Adrenal gland (tissue), 12 donors: Measurements from ENCODE around the gene MAX. TPM values are rescaled to one million over a fixed set of nuclear protein-coding genes. Genes with fewer than 3 reads are reported as not detected.
A peak's percentile ranks its signal among the peaks of the same experiment; 100 is the strongest.

Experiments
- DNase-seq, 7 donors: peaks; one replicate each; pipeline ENCODE4 v3.0.0-alpha.2; 2019 to 2020
- H3K27ac ChIP-seq, 5 donors: fragments of 200-600 bp; sonication (generic) in 4 of 5; 1 replicate in 3 of 5; 2 replicates in 2 of 5; pipeline versions ENCODE4 v1.5.1 to v1.8.0; 2016 to 2020; ENCODE audit warnings: mild to moderate bottlenecking in 1 of 5
- H3K27me3 ChIP-seq: fragments of 200-600 bp; 2 replicates; pipeline ENCODE4 v1.8.0; 2021
- H3K36me3 ChIP-seq, 2 donors: fragments of 200-600 bp; replicated peaks in 1 of 2; 1 replicate in 1 of 2; 2 replicates in 1 of 2; pipeline versions ENCODE4 v1.5.1 to v1.8.0; 2018 to 2022
- H3K4me1 ChIP-seq, 2 donors: fragments of 200-600 bp; replicated peaks in 1 of 2; 1 replicate in 1 of 2; 2 replicates in 1 of 2; pipeline versions ENCODE4 v1.5.1 to v1.8.0; 2018 to 2021
- H3K4me3 ChIP-seq, 4 donors: fragments of 200-600 bp; sonication (generic) in 3 of 4; one replicate each; pipeline ENCODE4 v1.5.1; 2016 to 2018
- H3K9me3 ChIP-seq, 3 donors: fragments of 200-600 bp; sonication (generic) in 1 of 3; replicated peaks in 1 of 3; 1 replicate in 2 of 3; 2 replicates in 1 of 3; pipeline versions ENCODE4 v1.5.1 to v1.8.0; 2016 to 2021
- POLR2A ChIP-seq, 2 donors: fragments of 450-650 bp; IDR thresholded peaks; one replicate each; pipeline ENCODE4 v1.6.1; 2017; ENCODE audit warnings: antibody characterized with exemption in 2 of 2, mild to moderate bottlenecking in 2 of 2, moderate library complexity in 1 of 2
- WGBS, 4 donors: extraction: QIAGEN DNeasy Blood & Tissue Kit in 2 of 4; methylation state at CpG; one replicate each; pipeline versions ENCODE4 v1.1.5 to v1.1.7; 2013 to 2017; 5-methylcytosine and 5-hydroxymethylcytosine counted together
- intact Hi-C, 2 donors: fragments of 100-400 bp; cut with DNase I; formaldehyde crosslinking; loops; one replicate each; pipeline versions ENCODE4 v1.14.1 to v1.15.0; 2022 to 2023
- polyA plus RNA-seq, 3 donors: library from polyadenylated mRNA; stranded (reverse); fragments of 200-250 nt in 2 of 3; fragments of 350-450 nt in 1 of 3; fragmentation: Illumina TruSeq in 1 of 3; extraction: RNeasy Lipid Tissue Mini Kit (QIAGEN cat#74804) in 1 of 3; gene quantifications; one replicate each; pipeline ENCODE4 v1.2.3, GENCODE V29; 2013 to 2014
- total RNA-seq, 9 donors: library from RNA; depleted of rRNA in 4 of 9; stranded (reverse); fragments of >200 nt in 4 of 9; fragments of 120-200 nt in 1 of 9; fragmentation: NEBNext Ultra II Directional in 1 of 9; extraction: Animal tissue kit (Norgen Biotek cat#: 25700) in 1 of 9; gene quantifications; one replicate each; pipeline versions ENCODE4 v1.1.0 to v1.2.4, GENCODE V29; 2013 to 2023
- TF ChIP-seq, protein P1 (sequence below), 6 experiments: fragments of 450-650 bp in 4 of 6; fragments of 200-600 bp in 2 of 6; sonication (generic) in 1 of 6; IDR thresholded peaks; 1 replicate in 5 of 6; 2 replicates in 1 of 6; pipeline versions ENCODE4 v1.5.1 to v1.8.0; 2016 to 2021; ENCODE audit warnings: antibody characterized with exemption in 6 of 6, mild to moderate bottlenecking in 2 of 6, moderate library complexity in 1 of 6
- donor health status: healthy with polysubstance abuse.
- donor health status: Bipolar disorder and iron deficiency.
- donor health status: DM: yes; HTN: yes; CAD: no.
- donor health status: DM: no; HTN: no; CAD: no.
- donor health status: DM: no; HTN: no; CAD: no.
- donor health status: DM: yes; HTN: yes; CAD: no.

The MAX gene
- total and polyA plus RNA-seq, 12 donors = 31.5 to 114 (median 55.2) TPM

DNA sequence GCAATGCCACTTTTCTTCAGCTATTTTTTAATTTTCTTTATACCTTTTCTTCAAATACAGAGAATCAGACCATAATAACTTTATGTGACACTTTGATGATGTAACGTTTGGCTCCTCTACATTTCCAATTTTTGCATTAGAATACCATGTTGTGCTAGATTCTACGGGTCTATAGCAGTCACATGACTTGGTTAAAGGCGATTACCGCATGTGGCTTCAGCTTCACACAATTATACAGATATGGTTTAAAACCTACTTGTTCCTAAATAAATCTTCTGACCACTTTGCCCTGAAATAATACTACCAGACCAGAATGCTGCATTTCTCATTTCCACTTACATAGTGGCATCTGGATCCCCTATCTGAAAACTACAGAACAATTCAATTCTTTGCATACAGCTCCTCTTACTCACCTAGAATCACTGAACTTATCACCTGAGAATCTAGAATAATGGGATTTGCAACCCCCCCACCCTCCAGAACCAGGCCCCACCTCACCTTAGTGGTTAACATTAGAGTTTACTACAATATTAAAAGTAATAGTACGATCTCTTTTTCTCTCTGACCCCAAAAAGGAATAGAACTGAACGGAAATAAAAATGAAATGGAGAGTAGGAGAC is 1.3 kb downstream of the MAX start:
- H3K4me3 ChIP-seq = peak overlapping the region in 2 of 4 donors; percentile 85 to 94
- H3K27ac ChIP-seq = peak overlapping the region in 3 of 5 donors; percentile 41 to 95 (median 91)
- no peak for DNase-seq
- H3K27me3 ChIP-seq = no peaks in the 10 kb centered on the region
- no peaks in the 10 kb centered on the region for H3K36me3 ChIP-seq
- 19 to 23% (median 20%) methylated on average over 6 of the region's 6 CpGs for WGBS, 4 donors
- no peak for TF ChIP-seq POLR2A (IDR thresholded peaks at IDR 0.05)
- TF ChIP-seq, protein P1, sequence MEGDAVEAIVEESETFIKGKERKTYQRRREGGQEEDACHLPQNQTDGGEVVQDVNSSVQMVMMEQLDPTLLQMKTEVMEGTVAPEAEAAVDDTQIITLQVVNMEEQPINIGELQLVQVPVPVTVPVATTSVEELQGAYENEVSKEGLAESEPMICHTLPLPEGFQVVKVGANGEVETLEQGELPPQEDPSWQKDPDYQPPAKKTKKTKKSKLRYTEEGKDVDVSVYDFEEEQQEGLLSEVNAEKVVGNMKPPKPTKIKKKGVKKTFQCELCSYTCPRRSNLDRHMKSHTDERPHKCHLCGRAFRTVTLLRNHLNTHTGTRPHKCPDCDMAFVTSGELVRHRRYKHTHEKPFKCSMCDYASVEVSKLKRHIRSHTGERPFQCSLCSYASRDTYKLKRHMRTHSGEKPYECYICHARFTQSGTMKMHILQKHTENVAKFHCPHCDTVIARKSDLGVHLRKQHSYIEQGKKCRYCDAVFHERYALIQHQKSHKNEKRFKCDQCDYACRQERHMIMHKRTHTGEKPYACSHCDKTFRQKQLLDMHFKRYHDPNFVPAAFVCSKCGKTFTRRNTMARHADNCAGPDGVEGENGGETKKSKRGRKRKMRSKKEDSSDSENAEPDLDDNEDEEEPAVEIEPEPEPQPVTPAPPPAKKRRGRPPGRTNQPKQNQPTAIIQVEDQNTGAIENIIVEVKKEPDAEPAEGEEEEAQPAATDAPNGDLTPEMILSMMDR (IDR thresholded peaks at IDR 0.05) = no peak
- H3K4me1 ChIP-seq = peaks cover 32 to 53% of the 10 kb centered on the region in 2 donors
- intact Hi-C loops = no loop called here
- H3K9me3 ChIP-seq = no peaks in the 10 kb centered on the region

DNA sequence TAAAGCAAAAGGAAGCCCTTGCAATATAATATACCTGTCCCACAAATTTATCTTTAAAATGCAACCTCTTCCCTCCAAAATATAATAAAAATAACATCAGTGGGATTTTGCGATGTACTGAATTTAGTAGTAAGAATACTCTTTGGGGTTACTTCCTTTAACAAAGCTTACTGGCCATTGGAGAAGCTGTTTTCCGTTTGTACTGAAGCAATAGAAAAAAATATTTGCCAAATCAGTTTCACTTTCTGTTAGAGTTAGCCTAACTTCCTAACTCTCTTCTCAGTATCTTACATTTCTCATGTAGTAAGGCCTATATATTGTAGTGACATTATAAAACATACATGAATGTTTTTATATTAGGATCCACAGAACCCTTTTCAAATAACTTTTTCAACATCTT is 3.7 kb downstream of the MAX start:
- no peak for DNase-seq
- peaks cover 38 to 74% of the 10 kb centered on the region in 2 donors for H3K4me1 ChIP-seq
- no peak overlapping the region for H3K4me3 ChIP-seq
- TF ChIP-seq, protein P1 (IDR thresholded peaks at IDR 0.05) = no peak
- no peak for TF ChIP-seq POLR2A (IDR thresholded peaks at IDR 0.05)
- H3K27ac ChIP-seq = peak overlapping the region in 3 of 5 donors; percentile 6 to 63 (median 10)
- H3K36me3 ChIP-seq = peaks cover 0 to 6% of the 10 kb centered on the region in 2 donors
- intact Hi-C loops = no loop called here
- no peaks in the 10 kb centered on the region for H3K9me3 ChIP-seq
- 8 to 17% (median 9%) methylated on average over 2 of the region's 2 CpGs for WGBS, 4 donors
- H3K27me3 ChIP-seq = no peaks in the 10 kb centered on the region

DNA sequence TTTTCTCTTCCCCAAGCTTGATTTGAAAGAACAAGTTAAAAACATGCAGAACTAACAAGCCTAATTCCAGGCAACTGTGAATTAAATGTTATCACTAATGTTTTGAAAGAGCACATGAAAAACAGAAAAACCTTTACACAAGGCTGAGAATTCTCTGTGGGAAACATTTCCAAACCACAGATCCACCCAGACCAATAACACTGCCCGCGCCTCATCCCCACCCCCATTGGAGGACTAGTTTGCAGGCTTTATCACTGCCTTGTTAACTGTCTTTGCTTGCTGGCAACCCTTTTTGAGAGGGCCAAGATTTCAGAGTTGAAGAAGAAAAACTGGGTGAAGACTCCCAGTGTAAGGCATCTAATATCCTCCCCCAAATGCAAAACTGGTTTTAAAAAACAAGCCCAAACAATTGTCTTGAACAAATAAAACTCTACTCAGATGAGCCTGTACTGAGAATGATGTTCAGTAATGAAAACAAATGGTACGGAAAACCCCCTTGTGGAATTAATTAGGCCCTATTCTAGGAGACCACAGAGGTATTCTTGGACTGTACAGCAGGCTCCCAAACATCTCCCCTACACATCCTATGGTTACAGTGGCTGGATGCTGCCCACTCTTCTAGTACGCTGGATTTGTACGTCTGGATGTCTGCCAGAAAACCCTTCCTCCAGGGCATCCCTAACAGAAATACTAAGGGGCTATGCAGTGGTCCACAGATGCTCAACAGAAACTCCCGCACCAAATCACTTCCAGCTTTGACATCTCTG is 5.8 kb downstream of the MAX start:
- Histone ChIP-seq H3K9me3 (no peaks in the 10 kb centered on the region), H3K4me1 (peaks cover 38 to 74% of the 10 kb centered on the region in 2 donors), H3K27ac (peak overlapping the region in 3 of 5 donors; percentile 24 to 63 (median 47)), H3K4me3 (no peak overlapping the region), H3K36me3 (peaks cover 0 to 27% of the 10 kb centered on the region in 2 donors), H3K27me3 (no peaks in the 10 kb centered on the region)
- no peak for TF ChIP-seq POLR2A (IDR thresholded peaks at IDR 0.05)
- TF ChIP-seq, protein P1 (IDR thresholded peaks at IDR 0.05) = no peak
- intact Hi-C loops = no loop called here
- DNase-seq = no peak
- WGBS, 4 donors = 54 to 85% (median 77%) methylated on average over 6 of the region's 6 CpGs

DNA sequence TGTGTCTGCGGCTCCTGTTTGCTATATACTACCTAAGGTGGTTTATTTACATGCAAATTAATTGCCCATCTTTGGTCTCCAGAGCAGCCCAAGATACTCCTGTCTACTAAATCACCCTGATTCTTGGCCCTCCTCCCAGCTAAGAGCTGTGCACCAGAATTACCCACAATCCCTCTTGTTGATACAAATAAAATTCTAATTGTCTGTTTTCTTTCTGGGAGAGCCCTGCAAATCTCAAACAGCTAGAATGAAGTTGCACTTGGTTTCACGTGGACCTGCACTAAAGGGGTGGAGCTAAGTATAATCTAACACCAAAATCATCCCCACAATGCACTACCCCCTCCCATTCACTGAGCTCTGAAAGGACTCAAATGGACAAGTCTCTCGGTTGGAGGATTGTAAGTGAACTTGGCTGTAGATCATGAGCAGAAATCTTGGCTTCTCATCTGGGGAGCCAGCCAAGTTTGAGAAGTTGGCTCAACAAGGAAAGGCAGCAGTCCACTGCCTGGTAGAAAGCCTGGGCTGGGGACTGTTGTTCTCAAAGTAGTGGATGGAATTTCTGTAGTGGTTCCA is 6.6 kb downstream of the MAX start:
- H3K27me3 ChIP-seq = no peaks in the 10 kb centered on the region
- H3K4me3 ChIP-seq = no peak overlapping the region
- WGBS, 4 donors = 28 to 38% (median 31%) methylated on average over 3 of the region's 3 CpGs
- peaks cover 0 to 34% of the 10 kb centered on the region in 2 donors for H3K36me3 ChIP-seq
- no peak for TF ChIP-seq POLR2A (IDR thresholded peaks at IDR 0.05)
- TF ChIP-seq, protein P1 (IDR thresholded peaks at IDR 0.05) = no peak
- intact Hi-C loops = no loop called here
- no peaks in the 10 kb centered on the region for H3K9me3 ChIP-seq
- peaks cover 32 to 66% of the 10 kb centered on the region in 2 donors for H3K4me1 ChIP-seq
- H3K27ac ChIP-seq = peak overlapping the region in 3 of 5 donors; percentile 24 to 63 (median 47)
- DNase-seq = peak; percentile 56 to 85 (median 75)
